Measurements from ENCODE around the gene EXOC4. TPM values are rescaled to one million over a fixed set of nuclear protein-coding genes. Genes with fewer than 3 reads are reported as not detected.

The EXOC4 gene
- total RNA-seq, 1 donor from 2014 or later = 103 TPM

GRCh38 chr7:133706016-133706415 is 453.1 kb downstream of the EXOC4 start:
- ChIA-PET POLR2A (no interaction called here), CTCF (no interaction called here)
- Mint-ChIP-seq H3K27ac (no peak overlapping the region), H3K4me1 (no peaks in the 10 kb centered on the region), H3K4me3 (no peak overlapping the region), H3K36me3 (ENCODE audit: low read depth) (peaks cover 2% of the 10 kb centered on the region), H3K27me3 (no peaks in the 10 kb centered on the region), H3K9me3 (no peaks in the 10 kb centered on the region)
- DNase-seq (no peak), ATAC-seq (ENCODE audit: low read depth) (no peak)
- TF ChIP-seq CTCF (IDR thresholded peaks at IDR 0.05) = no peak
- intact Hi-C loops (cut with micrococcal nuclease) = no loop called here

- CTCF ChIA-PET = no interaction called here
- H3K27ac Mint-ChIP-seq = no peak overlapping the region
- no peak overlapping the region for H3K4me3 Mint-ChIP-seq
- intact Hi-C loops (cut with micrococcal nuclease) = no loop called here
- peaks cover 9% of the 10 kb centered on the region for H3K36me3 Mint-ChIP-seq (ENCODE audit: low read depth)
- no peak for ATAC-seq (ENCODE audit: low read depth)
- H3K4me1 Mint-ChIP-seq = no peaks in the 10 kb centered on the region
- POLR2A ChIA-PET = no interaction called here
- no peaks in the 10 kb centered on the region for H3K9me3 Mint-ChIP-seq
- H3K27me3 Mint-ChIP-seq = no peaks in the 10 kb centered on the region
- no peak for DNase-seq
- no peak for TF ChIP-seq CTCF (IDR thresholded peaks at IDR 0.05)
Measured at GRCh38 chr7:133709036-133709880, 456.4 kb downstream of the EXOC4 start.

GRCh38 chr7:133712544-133712943 is 459.7 kb downstream of the EXOC4 start:
- ATAC-seq (ENCODE audit: low read depth) (no peak), DNase-seq (no peak)
- no peak overlapping the region for H3K4me3 Mint-ChIP-seq
- H3K36me3 Mint-ChIP-seq (ENCODE audit: low read depth) = peaks cover 9% of the 10 kb centered on the region
- no peak overlapping the region for H3K27ac Mint-ChIP-seq
- intact Hi-C loops (cut with micrococcal nuclease) = no loop called here
- H3K27me3 Mint-ChIP-seq = no peaks in the 10 kb centered on the region
- CTCF ChIA-PET = no interaction called here
- POLR2A ChIA-PET = no interaction called here
- H3K4me1 Mint-ChIP-seq = no peaks in the 10 kb centered on the region
- no peaks in the 10 kb centered on the region for H3K9me3 Mint-ChIP-seq
- TF ChIP-seq CTCF (IDR thresholded peaks at IDR 0.05) = no peak

- H3K36me3 Mint-ChIP-seq (ENCODE audit: low read depth) = peaks cover 9% of the 10 kb centered on the region
- DNase-seq (no peak), ATAC-seq (ENCODE audit: low read depth) (no peak)
- TF ChIP-seq CTCF (IDR thresholded peaks at IDR 0.05) = no peak
- ChIA-PET CTCF (no interaction called here), POLR2A (no interaction called here)
- H3K4me3 Mint-ChIP-seq = no peak overlapping the region
- no peaks in the 10 kb centered on the region for H3K9me3 Mint-ChIP-seq
- intact Hi-C loops (cut with micrococcal nuclease) = no loop called here
- H3K27ac Mint-ChIP-seq = no peak overlapping the region
- no peaks in the 10 kb centered on the region for H3K4me1 Mint-ChIP-seq
- H3K27me3 Mint-ChIP-seq = no peaks in the 10 kb centered on the region
Measured at GRCh38 chr7:133714654-133715053, 461.8 kb downstream of the EXOC4 start.

GRCh38 chr7:133718131-133718530 is 465.3 kb downstream of the EXOC4 start:
- CTCF ChIA-PET = no interaction called here
- Mint-ChIP-seq H3K36me3 (ENCODE audit: low read depth) (peaks cover 3% of the 10 kb centered on the region), H3K27me3 (no peaks in the 10 kb centered on the region), H3K27ac (no peak overlapping the region), H3K4me3 (no peak overlapping the region), H3K9me3 (no peaks in the 10 kb centered on the region), H3K4me1 (no peaks in the 10 kb centered on the region)
- DNase-seq = no peak
- intact Hi-C loops (cut with micrococcal nuclease) = no loop called here
- TF ChIP-seq CTCF (IDR thresholded peaks at IDR 0.05) = no peak
- POLR2A ChIA-PET = no interaction called here
- ATAC-seq (ENCODE audit: low read depth) = no peak

All from activated B cell treated with CpG ODN at 0.5 μM for 24 hours (primary cell).